Kidney capillary endothelial cell (primary cell): ENCODE data around the gene SLC38A1.
"Not testable (repeated sequence)": the region's sequence is repeated elsewhere in the genome, so short reads cannot be mapped to it uniquely, and the experiment has no call there.

Experiments used
- DNase-seq: peaks from one replicate; pipeline ENCODE4 v3.0.0-alpha.2; 2018; ENCODE audit warnings: low spot score

SLC38A1 gene

GRCh38 chr12:46264057-46264456 lies 4.8 kb downstream of the SLC38A1 start:
- DNase-seq = no peak

GRCh38 chr12:46263140-46264016 lies 5.5 kb downstream of the SLC38A1 start:
- no peak for DNase-seq

GRCh38 chr12:46261646-46262045 lies 7.2 kb downstream of the SLC38A1 start:
- no peak for DNase-seq

- DNase-seq = no peak
These were observed 7.8 kb downstream of the SLC38A1 start for GRCh38 chr12:46260913-46261476.

- no peak for DNase-seq
These were observed 8.5 kb downstream of the SLC38A1 start for GRCh38 chr12:46260124-46260912.

GRCh38 chr12:46259713-46260112 lies 9.1 kb downstream of the SLC38A1 start:
- DNase-seq = no peak

GRCh38 chr12:46259071-46259470 lies 9.8 kb downstream of the SLC38A1 start:
- DNase-seq = no peak

GRCh38 chr12:46258129-46258528 lies 10.7 kb downstream of the SLC38A1 start:
- DNase-seq = no peak

GRCh38 chr12:46256942-46257341 lies 11.9 kb downstream of the SLC38A1 start:
- DNase-seq = no peak

GRCh38 chr12:46253544-46254162 lies 15.2 kb downstream of the SLC38A1 start:
- DNase-seq = no peak

- not testable (repeated sequence) for DNase-seq
These were observed 16.8 kb downstream of the SLC38A1 start for GRCh38 chr12:46251994-46252393.

- DNase-seq = not testable (repeated sequence)
These were observed 18.9 kb downstream of the SLC38A1 start for GRCh38 chr12:46249960-46250359.

GRCh38 chr12:46246021-46246700 lies 22.7 kb downstream of the SLC38A1 start:
- DNase-seq = no peak

GRCh38 chr12:46244997-46245396 lies 23.8 kb downstream of the SLC38A1 start:
- no peak for DNase-seq

GRCh38 chr12:46244273-46244915 lies 24.4 kb downstream of the SLC38A1 start:
- DNase-seq = no peak

- DNase-seq = no peak
These were observed 26.3 kb downstream of the SLC38A1 start for GRCh38 chr12:46242569-46242968.

- no peak for DNase-seq
These were observed 28.4 kb downstream of the SLC38A1 start for GRCh38 chr12:46240436-46240835.

- no peak for DNase-seq
These were observed 30.0 kb downstream of the SLC38A1 start for GRCh38 chr12:46238821-46239220.

- no peak for DNase-seq
These were observed 31.3 kb downstream of the SLC38A1 start for GRCh38 chr12:46237371-46238045.

- DNase-seq = no peak
These were observed 34.8 kb downstream of the SLC38A1 start for GRCh38 chr12:46234000-46234399.

- no peak for DNase-seq
These were observed 35.4 kb downstream of the SLC38A1 start for GRCh38 chr12:46233423-46233822.
